Measurements from ENCODE around the gene RNF25. TPM values are rescaled to one million over a fixed set of nuclear protein-coding genes. Genes with fewer than 3 reads are reported as not detected.

RNF25 gene
- total and polyA plus RNA-seq, 11 donors, result 9.7 to 24.0 (median 16.0) TPM

- no peak for TF ChIP-seq CTCF (IDR thresholded peaks at IDR 0.05)
- no peak for TF ChIP-seq POLR2A (IDR thresholded peaks at IDR 0.05)
- DNase-seq (no peak), ATAC-seq (no peak)
- Histone ChIP-seq H3K27me3 (no peaks in the 10 kb centered on the region), H3K4me3 (no peak overlapping the region), H3K36me3 (peaks cover 0 to 79% (median 74%) of the 10 kb centered on the region in 9 donors), H3K27ac (no peak overlapping the region), H3K9me3 (no peaks in the 10 kb centered on the region), H3K4me1 (peaks cover 0 to 3% (median 0%) of the 10 kb centered on the region in 12 donors)
- WGBS, 4 donors, result 84 to 90% (median 89%) methylated on average over 5 of the region's 5 CpGs
- intact Hi-C loops (cut with DNase I), result no loop called here
Measured at GRCh38 chr2:218635719-218636118, 36.1 kb downstream of the RNF25 start.

GRCh38 chr2:218631837-218632236, 40.0 kb downstream of the RNF25 start:
- TF ChIP-seq POLR2A (IDR thresholded peaks at IDR 0.05) (no peak), CTCF (IDR thresholded peaks at IDR 0.05) (no peak)
- ATAC-seq, result peak in 1 of 4 donors; percentile 69
- intact Hi-C loops (cut with DNase I), result no loop called here
- Histone ChIP-seq H3K27me3 (no peaks in the 10 kb centered on the region), H3K4me1 (peaks cover 0 to 3% (median 0%) of the 10 kb centered on the region in 12 donors), H3K9me3 (no peaks in the 10 kb centered on the region), H3K4me3 (no peak overlapping the region), H3K36me3 (peaks cover 0 to 41% (median 36%) of the 10 kb centered on the region in 9 donors), H3K27ac (no peak overlapping the region)
- 44 to 58% (median 52%) methylated on average over 4 of the region's 4 CpGs for WGBS, 4 donors
- DNase-seq, result no peak

- H3K4me3 ChIP-seq, result no peak overlapping the region
- H3K36me3 ChIP-seq, result peaks cover 0 to 3% (median 0%) of the 10 kb centered on the region in 9 donors
- TF ChIP-seq POLR2A (IDR thresholded peaks at IDR 0.05) (no peak), CTCF (IDR thresholded peaks at IDR 0.05) (no peak)
- no peak for DNase-seq
- no peaks in the 10 kb centered on the region for H3K9me3 ChIP-seq
- WGBS, 4 donors, result 94 to 97% (median 96%) methylated on average over 4 of the region's 4 CpGs
- no peak overlapping the region for H3K27ac ChIP-seq
- no peak for ATAC-seq
- H3K4me1 ChIP-seq, result peaks cover 0 to 10% (median 0%) of the 10 kb centered on the region in 12 donors
- intact Hi-C loops (cut with DNase I), result no loop called here
- no peaks in the 10 kb centered on the region for H3K27me3 ChIP-seq
Measured at GRCh38 chr2:218627939-218628338, 43.9 kb downstream of the RNF25 start.

GRCh38 chr2:218626369-218626768, 45.4 kb downstream of the RNF25 start:
- ATAC-seq, result no peak
- Histone ChIP-seq H3K9me3 (no peaks in the 10 kb centered on the region), H3K36me3 (no peaks in the 10 kb centered on the region), H3K4me1 (peaks cover 0 to 19% (median 0%) of the 10 kb centered on the region in 12 donors), H3K27ac (no peak overlapping the region), H3K4me3 (no peak overlapping the region), H3K27me3 (no peaks in the 10 kb centered on the region)
- intact Hi-C loops (cut with DNase I), result no loop called here
- no peak for TF ChIP-seq CTCF (IDR thresholded peaks at IDR 0.05)
- no peak for DNase-seq
- WGBS, 4 donors, result 90 to 94% (median 92%) methylated on average over 4 of the region's 4 CpGs
